ENCODE data around the gene PDE8A. TPM values are rescaled to one million over a fixed set of nuclear protein-coding genes. Genes with fewer than 3 reads are reported as not detected.

PDE8A gene
- total RNA-seq, 4 donors from 2014 or later = 14.0 to 28.6 (median 22.2) TPM

DNA sequence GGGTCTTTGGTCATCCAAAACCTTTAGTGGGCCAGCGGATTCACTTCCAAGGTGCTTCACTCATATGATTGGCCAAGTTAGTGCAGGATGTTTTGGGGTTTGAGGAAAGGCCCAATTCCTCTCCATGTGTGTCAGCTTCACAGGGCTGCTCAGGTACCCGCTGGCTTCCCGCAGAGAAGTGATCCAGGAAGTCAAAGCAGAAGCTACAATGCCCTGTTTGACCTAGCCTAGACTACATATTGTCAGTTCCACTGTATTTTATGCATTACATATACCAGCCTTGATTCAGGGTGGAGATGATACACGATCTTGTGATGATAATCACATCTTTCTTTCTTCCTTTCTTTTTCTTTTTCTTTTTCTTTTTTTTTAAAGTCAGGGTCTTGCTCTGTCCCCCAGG is 32.1 kb downstream of the PDE8A start:
- Histone ChIP-seq H3K9me3 (no peaks in the 10 kb centered on the region), H3K4me1 (peaks cover 0 to 26% (median 12%) of the 10 kb centered on the region in 3 donors), H3K36me3 (no peaks in the 10 kb centered on the region), H3K27ac (no peak overlapping the region), H3K27me3 (no peaks in the 10 kb centered on the region), H3K4me3 (no peak overlapping the region)
- TF ChIP-seq POLR2A (IDR thresholded peaks at IDR 0.05) = no peak
- TF ChIP-seq, protein P1, sequence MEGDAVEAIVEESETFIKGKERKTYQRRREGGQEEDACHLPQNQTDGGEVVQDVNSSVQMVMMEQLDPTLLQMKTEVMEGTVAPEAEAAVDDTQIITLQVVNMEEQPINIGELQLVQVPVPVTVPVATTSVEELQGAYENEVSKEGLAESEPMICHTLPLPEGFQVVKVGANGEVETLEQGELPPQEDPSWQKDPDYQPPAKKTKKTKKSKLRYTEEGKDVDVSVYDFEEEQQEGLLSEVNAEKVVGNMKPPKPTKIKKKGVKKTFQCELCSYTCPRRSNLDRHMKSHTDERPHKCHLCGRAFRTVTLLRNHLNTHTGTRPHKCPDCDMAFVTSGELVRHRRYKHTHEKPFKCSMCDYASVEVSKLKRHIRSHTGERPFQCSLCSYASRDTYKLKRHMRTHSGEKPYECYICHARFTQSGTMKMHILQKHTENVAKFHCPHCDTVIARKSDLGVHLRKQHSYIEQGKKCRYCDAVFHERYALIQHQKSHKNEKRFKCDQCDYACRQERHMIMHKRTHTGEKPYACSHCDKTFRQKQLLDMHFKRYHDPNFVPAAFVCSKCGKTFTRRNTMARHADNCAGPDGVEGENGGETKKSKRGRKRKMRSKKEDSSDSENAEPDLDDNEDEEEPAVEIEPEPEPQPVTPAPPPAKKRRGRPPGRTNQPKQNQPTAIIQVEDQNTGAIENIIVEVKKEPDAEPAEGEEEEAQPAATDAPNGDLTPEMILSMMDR (IDR thresholded peaks at IDR 0.05) = no peak
- WGBS, 2 donors = 83 to 92% methylated on average over 4 of the region's 4 CpGs
- no peak for DNase-seq
- intact Hi-C loops (cut with DNase I) = no loop called here

DNA sequence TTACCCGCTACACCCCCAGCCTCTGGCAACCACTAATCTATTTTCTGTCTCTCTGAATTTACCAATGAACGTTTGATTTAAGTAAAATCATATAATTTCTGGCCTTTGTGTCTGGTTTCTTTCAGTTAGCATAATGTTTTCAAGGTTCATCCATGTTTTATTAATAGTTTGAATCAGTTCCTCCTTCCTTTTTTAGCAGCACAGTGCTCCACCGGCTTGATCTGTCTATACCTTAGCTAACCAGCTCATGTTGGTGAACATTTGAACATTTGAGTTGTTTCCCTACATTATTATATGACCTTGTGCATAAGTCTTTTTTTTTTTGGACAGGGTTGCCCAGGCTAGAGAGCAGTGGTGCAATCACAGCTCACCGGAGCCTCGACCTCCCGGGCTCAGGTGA is 33.3 kb downstream of the PDE8A start:
- Histone ChIP-seq H3K27ac (no peak overlapping the region), H3K27me3 (no peaks in the 10 kb centered on the region), H3K4me3 (no peak overlapping the region), H3K4me1 (peaks cover 0 to 16% (median 3%) of the 10 kb centered on the region in 3 donors), H3K36me3 (no peaks in the 10 kb centered on the region), H3K9me3 (no peaks in the 10 kb centered on the region)
- intact Hi-C loops (cut with DNase I) = no loop called here
- 56 to 73% methylated on average over 3 to 6 of the region's 6 CpGs for WGBS, 2 donors
- TF ChIP-seq POLR2A (IDR thresholded peaks at IDR 0.05) = no peak
- TF ChIP-seq, protein P1 (IDR thresholded peaks at IDR 0.05) = no peak
- no peak for DNase-seq

DNA sequence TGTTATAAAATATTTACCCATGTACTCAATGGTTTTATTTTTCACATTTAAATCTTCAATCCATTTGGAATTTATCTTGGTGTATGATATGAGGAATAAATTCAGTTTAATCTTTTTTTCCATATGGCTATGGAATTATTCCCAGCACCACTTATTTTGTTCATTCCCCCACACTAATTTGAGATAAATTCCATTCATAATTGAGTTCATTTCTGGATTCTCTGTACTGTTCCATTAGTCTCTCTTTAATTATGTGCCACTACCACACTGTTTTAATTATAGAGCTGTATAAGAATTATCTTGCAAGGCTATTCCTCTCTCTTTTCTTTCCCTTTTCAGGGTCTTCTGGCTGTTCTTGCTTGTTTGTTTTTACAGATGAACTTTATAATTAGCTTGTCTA is 34.6 kb downstream of the PDE8A start:
- no peak for DNase-seq
- Histone ChIP-seq H3K9me3 (no peaks in the 10 kb centered on the region), H3K4me3 (no peak overlapping the region), H3K36me3 (no peaks in the 10 kb centered on the region), H3K4me1 (peaks cover 0 to 7% (median 0%) of the 10 kb centered on the region in 3 donors), H3K27ac (no peak overlapping the region), H3K27me3 (no peaks in the 10 kb centered on the region)
- intact Hi-C loops (cut with DNase I) = no loop called here
- no peak for TF ChIP-seq POLR2A (IDR thresholded peaks at IDR 0.05)
- TF ChIP-seq, protein P1 (IDR thresholded peaks at IDR 0.05) = no peak

DNA sequence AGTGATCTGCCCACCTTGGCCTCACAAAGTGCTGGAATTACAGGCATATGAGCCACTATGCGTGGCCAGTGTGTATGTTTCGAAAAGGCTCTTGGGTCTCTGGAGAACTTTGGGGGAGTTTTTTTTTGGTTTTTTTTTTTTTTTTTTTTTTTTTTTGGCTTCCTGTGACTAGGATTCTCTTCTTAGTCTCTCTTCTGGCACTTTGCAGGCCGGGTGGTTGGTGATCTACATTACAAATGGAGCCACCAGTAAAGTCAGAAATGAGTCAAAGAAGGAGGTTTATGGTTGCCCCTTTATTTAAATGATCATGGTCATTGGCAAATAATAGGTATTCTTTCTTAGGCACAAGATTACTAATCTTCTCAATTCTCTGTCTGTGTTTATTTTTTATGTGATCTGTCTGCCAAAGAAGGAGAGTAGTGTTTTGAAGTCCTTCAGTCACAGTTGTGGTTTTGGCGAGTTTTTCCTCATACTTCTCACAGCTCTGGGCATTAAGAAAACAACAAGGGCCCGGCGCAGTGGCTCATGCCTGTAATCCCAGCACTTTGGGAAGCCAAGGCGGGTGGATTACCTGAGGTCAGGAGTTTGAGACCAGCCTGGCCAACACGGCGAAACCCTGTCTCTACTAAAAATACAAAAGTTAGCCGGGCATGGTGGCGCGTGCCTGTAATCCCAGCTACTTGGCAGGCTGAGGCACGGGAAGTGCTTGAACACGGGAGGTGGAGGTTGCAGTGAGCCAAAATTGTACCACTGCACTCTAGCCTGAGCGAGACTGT is 38.3 kb downstream of the PDE8A start:
- H3K9me3 ChIP-seq = no peaks in the 10 kb centered on the region
- intact Hi-C loops (cut with DNase I) = no loop called here
- WGBS, 2 donors = 51 to 63% methylated on average over 12 to 15 of the region's 15 CpGs
- H3K27me3 ChIP-seq = no peaks in the 10 kb centered on the region
- DNase-seq = no peak
- no peak overlapping the region for H3K4me3 ChIP-seq
- no peak overlapping the region for H3K27ac ChIP-seq
- H3K4me1 ChIP-seq = peaks cover under 1 to 25% (median 11%) of the 10 kb centered on the region in 3 donors
- TF ChIP-seq, protein P1 (IDR thresholded peaks at IDR 0.05) = no peak
- TF ChIP-seq POLR2A (IDR thresholded peaks at IDR 0.05) = no peak
- no peaks in the 10 kb centered on the region for H3K36me3 ChIP-seq

DNA sequence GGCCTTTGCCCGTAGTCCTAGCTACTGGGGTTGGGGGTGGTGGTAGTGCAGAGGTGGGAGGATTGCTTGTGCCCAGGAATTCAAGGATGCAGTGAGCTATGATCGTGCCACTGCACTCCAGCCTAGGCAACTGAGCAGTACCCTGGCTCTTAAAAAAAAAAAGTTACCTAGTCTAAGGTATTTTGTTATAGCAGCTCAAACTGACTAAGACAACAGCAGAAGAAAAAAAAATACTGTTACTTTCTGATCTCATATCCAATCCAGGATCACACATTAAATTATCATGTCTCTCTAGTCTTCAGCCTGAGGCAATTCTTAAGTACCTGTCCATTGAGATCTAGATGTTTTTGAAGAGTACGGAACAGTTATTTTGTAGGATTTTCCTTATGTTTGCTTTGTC is 39.8 kb downstream of the PDE8A start:
- Histone ChIP-seq H3K27me3 (no peaks in the 10 kb centered on the region), H3K27ac (no peak overlapping the region), H3K4me1 (peaks cover 11 to 39% (median 25%) of the 10 kb centered on the region in 3 donors), H3K4me3 (no peak overlapping the region), H3K9me3 (no peaks in the 10 kb centered on the region), H3K36me3 (no peaks in the 10 kb centered on the region)
- 92 to 98% methylated on average over 2 to 3 of the region's 3 CpGs for WGBS, 2 donors
- intact Hi-C loops (cut with DNase I) = no loop called here
- no peak for DNase-seq
- TF ChIP-seq, protein P1 (IDR thresholded peaks at IDR 0.05) = no peak
- TF ChIP-seq POLR2A (IDR thresholded peaks at IDR 0.05) = no peak
